GM12878 (cell line): Measurements from ENCODE around the gene REPS1. TPM values are rescaled to one million over a fixed set of nuclear protein-coding genes. Genes with fewer than 3 reads are reported as not detected.

Experiments
- ATAC-seq: fragments of 200-7000 bp; cut with Tn5 transposase; 3 replicates; pipeline ENCODE4 v1.9.1; 2020; ENCODE audit warnings: mild to moderate bottlenecking, moderate library complexity
- BruUV-seq: library from RNA; stranded (reverse); fragments of 400-500 nt; replicated peaks from 2 replicates; lab custom pipeline; 2021; lab: Mats Ljungman, UMichigan
- CTCF ChIA-PET: fragments of 300-600 bp; sonication (Branson Sonifier 250); formaldehyde crosslinking; extraction: SDS; loops from one replicate; lab custom pipeline; 2021; ENCODE audit warnings: inconsistent platforms; lab: Yijun Ruan, JAX
- POLR2A ChIA-PET: fragments of 350-600 bp; formaldehyde crosslinking; extraction: SDS; loops from one replicate; lab custom pipeline; 2021; ENCODE audit warnings: inconsistent platforms; lab: Charles Lee
- RAD21 ChIA-PET: fragments of 300-600 bp; sonication (Branson Sonifier 250); formaldehyde crosslinking; loops from one replicate; lab custom pipeline; 2023; ENCODE audit warnings: antibody characterized with exemption; ENCODE audit not compliant: unreplicated experiment; lab: Charles Lee
- SMC1A ChIA-PET: fragments of 300-600 bp; sonication (Branson Sonifier 250); formaldehyde crosslinking; loops from one replicate; lab custom pipeline; 2023; ENCODE audit not compliant: unreplicated experiment, uncharacterized antibody; lab: Charles Lee
- DNase-seq: peaks from one replicate; pipeline ENCODE4 v3.0.0-alpha.2; 2011; ENCODE audit warnings: low read depth, low spot score
- FAIRE-seq: peaks from 3 replicates; lab custom pipeline; 2011; peaks lifted over from hg19 to GRCh38; lab: Jason Lieb, UNC
- H2AFZ ChIP-seq: 2 replicates; pipeline ENCODE4 v1.6.0; 2011; ENCODE audit warnings: low read depth, low read length, control low read depth; ENCODE audit not compliant: control insufficient read depth
- H3K27ac ChIP-seq: 2 replicates; pipeline ENCODE4 v1.5.1; 2011; ENCODE audit warnings: control low read depth; ENCODE audit not compliant: control insufficient read depth, insufficient read depth
- H3K27me3 ChIP-seq, 2 experiments: replicated peaks in 1 of 2; 2 replicates each; pipeline versions ENCODE4 v1.6.0 to v1.6.1; 2011; ENCODE audit warnings: low read length in 1 of 2; ENCODE audit not compliant: control insufficient read depth in 2 of 2, insufficient read depth in 2 of 2
- H3K36me3 ChIP-seq, 2 experiments: 2 replicates each; pipeline ENCODE4 v1.5.1; 2011; ENCODE audit warnings: low read length in 1 of 2; ENCODE audit not compliant: control insufficient read depth in 2 of 2, insufficient read depth in 2 of 2
- H3K4me1 ChIP-seq: 2 replicates; pipeline ENCODE4 v1.6.1; 2011; ENCODE audit warnings: mild to moderate bottlenecking, low read length, moderate library complexity, mixed read lengths; ENCODE audit not compliant: control insufficient read depth, insufficient read depth
- H3K4me2 ChIP-seq: 2 replicates; pipeline ENCODE4 v1.6.0; 2011; ENCODE audit warnings: control low read depth; ENCODE audit not compliant: control insufficient read depth, insufficient read depth
- H3K4me3 ChIP-seq: fragments of 200-600 bp; sonication (generic); 2 replicates; pipeline ENCODE4 v1.5.1; 2016
- H3K79me2 ChIP-seq: 2 replicates; pipeline ENCODE4 v1.6.0; 2011; ENCODE audit warnings: low read length; ENCODE audit not compliant: control insufficient read depth, insufficient read depth
- H3K9ac ChIP-seq: 2 replicates; pipeline ENCODE4 v1.8.0; 2011; ENCODE audit warnings: low read length, control low read depth, mixed read lengths; ENCODE audit not compliant: control insufficient read depth, insufficient read depth
- H3K9me3 ChIP-seq: replicated peaks from 3 replicates; pipeline ENCODE4 v1.5.1; 2011; ENCODE audit warnings: mild to moderate bottlenecking, low read length; ENCODE audit not compliant: control insufficient read depth, insufficient read depth
- H4K20me1 ChIP-seq: 2 replicates; pipeline ENCODE4 v1.6.0; 2011; ENCODE audit not compliant: control insufficient read depth, insufficient read depth
- BRCA1 ChIP-seq: IDR thresholded peaks from 2 replicates; pipeline ENCODE4 v1.6.1; 2011; ENCODE audit warnings: low read depth, low read length, improper control_type of control experiment
- CEBPB ChIP-seq, 2 experiments: fragments of 150-350 bp in 1 of 2; IDR thresholded peaks; 2 replicates each; pipeline ENCODE4 v1.6.1; 2012 to 2014; ENCODE audit warnings: low read depth in 2 of 2, low read length in 2 of 2, borderline replicate concordance in 1 of 2, inconsistent platforms in 1 of 2
- CHD1 ChIP-seq: IDR thresholded peaks from 2 replicates; pipeline ENCODE4 v1.6.1; 2012; ENCODE audit warnings: low read depth, low read length, improper control_type of control experiment
- FOXK2 ChIP-seq: fragments of 450-650 bp; IDR thresholded peaks from 2 replicates; pipeline ENCODE4 v1.6.1; 2017; ENCODE audit warnings: mild to moderate bottlenecking, moderate library complexity
- HCFC1 ChIP-seq: fragments of 150-350 bp; IDR thresholded peaks from 2 replicates; pipeline ENCODE4 v1.6.1; 2014; ENCODE audit warnings: low read length
- MXI1 ChIP-seq: fragments of 150-350 bp; IDR thresholded peaks from 2 replicates; pipeline ENCODE4 v1.6.1; 2011; ENCODE audit warnings: low read depth, mild to moderate bottlenecking, inconsistent platforms, low read length, improper control_type of control experiment
- NRF1 ChIP-seq: conservative IDR thresholded peaks from 2 replicates; pipeline ENCODE4 v1.6.1; 2011; ENCODE audit warnings: mild to moderate bottlenecking, low read depth, low read length, improper control_type of control experiment
- POLR2A ChIP-seq: IDR thresholded peaks from 2 replicates; pipeline ENCODE4 v1.6.1; 2011; ENCODE audit warnings: low read depth, mild to moderate bottlenecking, low read length
- YY1 ChIP-seq: IDR thresholded peaks from 2 replicates; pipeline ENCODE4 v1.6.1; 2011; ENCODE audit warnings: low read depth, mild to moderate bottlenecking, low read length
- WGBS: methylation state at CpG from one replicate; pipeline ENCODE4 v1.1.6; 2016; ENCODE audit warnings: low lambda C conversion rate; ENCODE audit not compliant: insufficient replicate concordance, insufficient coverage; ENCODE audit errors: missing lambda C conversion rate; 5-methylcytosine and 5-hydroxymethylcytosine counted together
- in situ Hi-C: fragments of 300-500 bp; cut with MboI; formaldehyde crosslinking; loops from 9 replicates; pipeline ENCODE4 v1.14.3; 2018; ENCODE audit warnings: mixed read lengths
- intact Hi-C: fragments of 100-400 bp; cut with micrococcal nuclease; formaldehyde crosslinking; loops from one replicate; pipeline ENCODE4 v1.14.2; 2022; ENCODE audit not compliant: unreplicated experiment
- polyA plus RNA-seq, 11 experiments: library from polyadenylated mRNA; depleted of rRNA in 4 of 11; unstranded in 6 of 11; stranded (reverse) in 5 of 11; fragments of >200 nt; fragmentation: Nextera tagmentation in 4 of 11; fragmentation: Illumina TruSeq in 1 of 11; extraction: Ambion mirVana in 4 of 11; extraction: Trizol in 1 of 11; gene quantifications; 1 replicate in 1 of 11; 2 replicates in 10 of 11; pipeline versions ENCODE4 v1.2.1 to v1.2.3, GENCODE V29; 2011 to 2016; ENCODE audit warnings: inconsistent platforms in 2 of 11, missing spikeins in 2 of 11, low read depth in 1 of 11
- total RNA-seq, 4 experiments: library from RNA; depleted of rRNA in 3 of 4; stranded (reverse); fragments of >200 nt in 3 of 4; fragmentation: Illumina TruSeq in 1 of 4; extraction: Trizol in 1 of 4; gene quantifications; 2 replicates each; pipeline versions ENCODE4 v1.2.1 to v1.2.3, GENCODE V29; 2013 to 2021
- TF ChIP-seq, protein P1 (sequence below): fragments of 450-650 bp; IDR thresholded peaks from 2 replicates; pipeline ENCODE4 v1.6.1; 2016; ENCODE audit warnings: mild to moderate bottlenecking
- TF ChIP-seq, protein P2 (sequence below): IDR thresholded peaks from 2 replicates; pipeline ENCODE4 v1.6.1; 2011; ENCODE audit warnings: low read depth, low read length, improper control_type of control experiment, borderline replicate concordance
- TF ChIP-seq, protein P3 (sequence below): IDR thresholded peaks from 2 replicates; pipeline ENCODE4 v1.6.1; 2012; ENCODE audit warnings: improper control_type of control experiment, low read depth, low read length; ENCODE audit not compliant: insufficient replicate concordance

The REPS1 gene
- total and polyA plus RNA-seq, 10 of the 15 experiments (the other 5 are each of a cell fraction or from before 2014, with no cell fraction given), result 13.7 to 59.3 (median 31.7) TPM

GRCh38 chr6:138979813-138980668 is 8.0 kb downstream of the REPS1 start (continued):
- TF ChIP-seq, protein P1, sequence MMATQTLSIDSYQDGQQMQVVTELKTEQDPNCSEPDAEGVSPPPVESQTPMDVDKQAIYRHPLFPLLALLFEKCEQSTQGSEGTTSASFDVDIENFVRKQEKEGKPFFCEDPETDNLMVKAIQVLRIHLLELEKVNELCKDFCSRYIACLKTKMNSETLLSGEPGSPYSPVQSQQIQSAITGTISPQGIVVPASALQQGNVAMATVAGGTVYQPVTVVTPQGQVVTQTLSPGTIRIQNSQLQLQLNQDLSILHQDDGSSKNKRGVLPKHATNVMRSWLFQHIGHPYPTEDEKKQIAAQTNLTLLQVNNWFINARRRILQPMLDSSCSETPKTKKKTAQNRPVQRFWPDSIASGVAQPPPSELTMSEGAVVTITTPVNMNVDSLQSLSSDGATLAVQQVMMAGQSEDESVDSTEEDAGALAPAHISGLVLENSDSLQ, result no peak
- TF ChIP-seq FOXK2 (no peak), POLR2A (no peak), CEBPB (IDR thresholded peaks at IDR 0.05; ENCODE audit: borderline replicate concordance in 1 of 2, low read depth in 2 of 2, low read length in 2 of 2) (no peak), HCFC1 (no peak)
- TF ChIP-seq, protein P2, sequence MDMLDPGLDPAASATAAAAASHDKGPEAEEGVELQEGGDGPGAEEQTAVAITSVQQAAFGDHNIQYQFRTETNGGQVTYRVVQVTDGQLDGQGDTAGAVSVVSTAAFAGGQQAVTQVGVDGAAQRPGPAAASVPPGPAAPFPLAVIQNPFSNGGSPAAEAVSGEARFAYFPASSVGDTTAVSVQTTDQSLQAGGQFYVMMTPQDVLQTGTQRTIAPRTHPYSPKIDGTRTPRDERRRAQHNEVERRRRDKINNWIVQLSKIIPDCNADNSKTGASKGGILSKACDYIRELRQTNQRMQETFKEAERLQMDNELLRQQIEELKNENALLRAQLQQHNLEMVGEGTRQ, result no peak

- 0 out of 2 replicates have a peak, but pooled peaks cover 3% of the 10 kb centered on the region for H4K20me1 ChIP-seq
- peaks cover 86% of the 10 kb centered on the region for H3K79me2 ChIP-seq
- H3K9me3 ChIP-seq, result no peaks in the 10 kb centered on the region
- ATAC-seq (no peak), FAIRE-seq (no peak), DNase-seq (no peak)
- no peak overlapping the region for H3K27ac ChIP-seq
- WGBS, result 100% methylated on average over 2 of the region's 2 CpGs
- H2AFZ ChIP-seq, result no peak overlapping the region
- peaks cover 9% of the 10 kb centered on the region; the same call in 1 of the 2 replicates for H3K4me1 ChIP-seq
- no peaks in the 10 kb centered on the region for H3K27me3 ChIP-seq
- intact Hi-C loops (no loop called here), in situ Hi-C loops (no loop called here)
- H3K36me3 ChIP-seq, result no peaks in the 10 kb centered on the region
- CTCF ChIA-PET, result no interaction called here
- BruUV-seq, result no TSS peak
- SMC1A ChIA-PET, result interaction anchor here (0.7 to 1.0 kb wide), 3 partner anchors 10 to 58 kb away, joined by 3 read pairs; no protein-coding TSS in a partner anchor
- H3K4me3 ChIP-seq, result no peak overlapping the region
- POLR2A ChIA-PET, result no interaction called here
- RAD21 ChIA-PET, result no interaction called here
- H3K9ac ChIP-seq, result no peak overlapping the region
- H3K4me2 ChIP-seq, result no peak overlapping the region
- TF ChIP-seq, protein P2, result no peak
- TF ChIP-seq, protein P3, sequence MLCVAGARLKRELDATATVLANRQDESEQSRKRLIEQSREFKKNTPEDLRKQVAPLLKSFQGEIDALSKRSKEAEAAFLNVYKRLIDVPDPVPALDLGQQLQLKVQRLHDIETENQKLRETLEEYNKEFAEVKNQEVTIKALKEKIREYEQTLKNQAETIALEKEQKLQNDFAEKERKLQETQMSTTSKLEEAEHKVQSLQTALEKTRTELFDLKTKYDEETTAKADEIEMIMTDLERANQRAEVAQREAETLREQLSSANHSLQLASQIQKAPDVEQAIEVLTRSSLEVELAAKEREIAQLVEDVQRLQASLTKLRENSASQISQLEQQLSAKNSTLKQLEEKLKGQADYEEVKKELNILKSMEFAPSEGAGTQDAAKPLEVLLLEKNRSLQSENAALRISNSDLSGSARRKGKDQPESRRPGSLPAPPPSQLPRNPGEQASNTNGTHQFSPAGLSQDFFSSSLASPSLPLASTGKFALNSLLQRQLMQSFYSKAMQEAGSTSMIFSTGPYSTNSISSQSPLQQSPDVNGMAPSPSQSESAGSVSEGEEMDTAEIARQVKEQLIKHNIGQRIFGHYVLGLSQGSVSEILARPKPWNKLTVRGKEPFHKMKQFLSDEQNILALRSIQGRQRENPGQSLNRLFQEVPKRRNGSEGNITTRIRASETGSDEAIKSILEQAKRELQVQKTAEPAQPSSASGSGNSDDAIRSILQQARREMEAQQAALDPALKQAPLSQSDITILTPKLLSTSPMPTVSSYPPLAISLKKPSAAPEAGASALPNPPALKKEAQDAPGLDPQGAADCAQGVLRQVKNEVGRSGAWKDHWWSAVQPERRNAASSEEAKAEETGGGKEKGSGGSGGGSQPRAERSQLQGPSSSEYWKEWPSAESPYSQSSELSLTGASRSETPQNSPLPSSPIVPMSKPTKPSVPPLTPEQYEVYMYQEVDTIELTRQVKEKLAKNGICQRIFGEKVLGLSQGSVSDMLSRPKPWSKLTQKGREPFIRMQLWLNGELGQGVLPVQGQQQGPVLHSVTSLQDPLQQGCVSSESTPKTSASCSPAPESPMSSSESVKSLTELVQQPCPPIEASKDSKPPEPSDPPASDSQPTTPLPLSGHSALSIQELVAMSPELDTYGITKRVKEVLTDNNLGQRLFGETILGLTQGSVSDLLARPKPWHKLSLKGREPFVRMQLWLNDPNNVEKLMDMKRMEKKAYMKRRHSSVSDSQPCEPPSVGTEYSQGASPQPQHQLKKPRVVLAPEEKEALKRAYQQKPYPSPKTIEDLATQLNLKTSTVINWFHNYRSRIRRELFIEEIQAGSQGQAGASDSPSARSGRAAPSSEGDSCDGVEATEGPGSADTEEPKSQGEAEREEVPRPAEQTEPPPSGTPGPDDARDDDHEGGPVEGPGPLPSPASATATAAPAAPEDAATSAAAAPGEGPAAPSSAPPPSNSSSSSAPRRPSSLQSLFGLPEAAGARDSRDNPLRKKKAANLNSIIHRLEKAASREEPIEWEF, result no peak
- TF ChIP-seq BRCA1 (no peak), NRF1 (no peak), MXI1 (no peak), YY1 (no peak), CHD1 (no peak)
Measured at GRCh38 chr6:138979365-138979764, 8.7 kb downstream of the REPS1 start.
